Measurements from ENCODE around the gene GET4. TPM values are rescaled to one million over a fixed set of nuclear protein-coding genes. Genes with fewer than 3 reads are reported as not detected.

Gene GET4
- total and polyA plus RNA-seq, 2 of the 13 experiments (the other 11 are each of a cell fraction or from before 2014, with no cell fraction given): 28.2 to 35.2 TPM

DNA sequence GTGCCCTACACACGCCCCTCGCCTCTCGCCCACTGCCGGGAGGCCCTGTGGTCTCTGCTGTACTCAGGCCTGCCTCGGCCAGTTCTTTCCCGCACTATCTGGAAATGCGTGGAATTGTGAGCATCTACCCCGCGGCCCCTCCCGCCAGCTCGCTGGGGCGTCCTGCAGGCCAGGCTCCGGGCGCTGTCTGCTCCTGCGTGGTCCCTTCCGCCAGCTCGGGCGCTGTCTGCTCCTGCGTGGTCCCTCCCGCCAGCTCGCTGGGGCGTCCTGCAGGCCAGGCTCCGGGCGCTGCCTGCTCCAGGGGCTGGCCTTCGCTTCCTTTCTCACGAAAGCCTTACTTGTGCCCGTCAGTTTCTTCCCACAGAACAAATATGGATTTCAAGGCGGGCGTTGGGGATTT, 14.9 kb downstream of the GET4 start:
- no peak for FAIRE-seq
- WGBS (ENCODE audit: low lambda C conversion rate): 99% methylated on average over 29 of the region's 29 CpGs

DNA sequence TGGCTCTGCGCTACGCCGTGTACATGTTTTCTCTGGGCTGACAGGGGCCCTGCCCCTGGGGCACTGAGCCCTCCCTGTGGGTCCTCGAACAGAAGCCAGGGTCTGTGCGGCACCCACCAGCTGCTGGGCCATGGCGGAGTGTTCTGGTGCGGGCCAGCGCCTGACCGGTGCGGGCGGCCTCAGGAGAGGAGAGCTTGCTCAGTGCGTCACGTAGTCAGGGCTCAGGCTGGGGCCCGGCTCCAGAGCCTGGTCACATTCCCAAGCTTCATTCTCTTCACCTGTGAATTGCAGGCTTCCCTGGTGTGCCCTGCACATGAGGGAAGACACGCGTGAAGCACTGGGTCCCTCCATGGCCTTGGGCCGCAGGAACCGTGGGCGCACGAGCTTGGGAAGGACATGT, 15.5 kb downstream of the GET4 start:
- ATAC-seq (no peak), FAIRE-seq (no peak)
- POLR2A ChIA-PET: interaction anchor here (1.2 to 1.5 kb wide), 2 partner anchors 10 to 13 kb away, joined by 5 to 6 read pairs; no protein-coding TSS in a partner anchor

More for the DNA sequence above, 14.9 kb downstream of the GET4 start:
- no peaks in the 10 kb centered on the region for H3K27me3 ChIP-seq (ENCODE audit: control insufficient read depth in 1 of 2, insufficient read depth in 2 of 2, low read length in 2 of 2)
- H2AFZ ChIP-seq (ENCODE audit: low read length): no peak overlapping the region
- no peaks in the 10 kb centered on the region for H3K9me3 ChIP-seq (ENCODE audit: low read length)
- intact Hi-C loops (cut with micrococcal nuclease; ENCODE audit: unreplicated experiment) (no loop called here), in situ Hi-C loops (cut with HindIII; ENCODE audit: extremely low pct_ligation_motif_present, low pct_unique_long_range_greater_than_20kb) (no loop called here)
- peaks cover 48 to 86% of the 10 kb centered on the region in 2 experiments for H3K36me3 ChIP-seq (replicated peaks in 1 of 2; ENCODE audit: control insufficient read depth in 1 of 2, insufficient read depth in 2 of 2, low read length in 2 of 2)
- no TSS peak for BruUV-seq (replicated peaks)
- POLR2A ChIA-PET: interaction anchor here (1.2 to 1.5 kb wide), 2 partner anchors 11 to 12 kb away, joined by 5 to 6 read pairs; no protein-coding TSS in a partner anchor
- no peak overlapping the region for H3K27ac ChIP-seq (ENCODE audit: extremely low read length, insufficient read depth, low read length)
- DNase-seq (ENCODE audit: low spot score) (no peak), ATAC-seq (no peak)
- H3K4me1 ChIP-seq (ENCODE audit: insufficient read depth, low read length): no peaks in the 10 kb centered on the region
- H3K79me2 ChIP-seq (ENCODE audit: insufficient read depth, low read length): peaks cover 25% of the 10 kb centered on the region
- no peak overlapping the region for H3K4me3 ChIP-seq (replicated peaks in 1 of 3; ENCODE audit: insufficient read depth in 1 of 3, low read depth in 2 of 3, low read length in 3 of 3)
- CTCF ChIA-PET (ENCODE audit: low intra/inter-chr PET ratio, low total read pairs): no interaction called here
- no peak overlapping the region for H3K4me2 ChIP-seq (ENCODE audit: low read depth, low read length)
- no peak for TF ChIP-seq SMARCC2 (IDR thresholded peaks at IDR 0.05)
- TF ChIP-seq ESRRA (CRISPR knock-in tag; IDR thresholded peaks at IDR 0.05; ENCODE audit: low read depth): no peak
- TF ChIP-seq TGIF2 (CRISPR knock-in tag; IDR thresholded peaks at IDR 0.05): no peak
- no peak for TF ChIP-seq ZNF260 (CRISPR knock-in tag; IDR thresholded peaks at IDR 0.05; ENCODE audit: borderline replicate concordance, low read depth)
- no peak for TF ChIP-seq HNF4A (CRISPR knock-in tag; IDR thresholded peaks at IDR 0.05)
- TF ChIP-seq AGO2 (optimal IDR thresholded peaks at IDR 0.05; ENCODE audit: low read depth, low read length): peak; percentile 51
- TF ChIP-seq SRSF1 (optimal IDR thresholded peaks at IDR 0.05; ENCODE audit: low read depth, low read length): no peak
- H3K9ac ChIP-seq (ENCODE audit: insufficient read depth, low read depth, low read length): no peak overlapping the region
- H4K20me1 ChIP-seq (ENCODE audit: insufficient read depth, low read length): no peaks in the 10 kb centered on the region

More for the DNA sequence above, 15.5 kb downstream of the GET4 start:
- Histone ChIP-seq H3K79me2 (ENCODE audit: insufficient read depth, low read length) (peaks cover 19% of the 10 kb centered on the region), H4K20me1 (ENCODE audit: insufficient read depth, low read length) (no peaks in the 10 kb centered on the region), H3K4me2 (ENCODE audit: low read depth, low read length) (no peak overlapping the region), H3K4me3 (replicated peaks in 1 of 3; ENCODE audit: insufficient read depth in 1 of 3, low read depth in 2 of 3, low read length in 3 of 3) (no peak overlapping the region), H3K9ac (ENCODE audit: insufficient read depth, low read depth, low read length) (no peak overlapping the region), H3K4me1 (ENCODE audit: insufficient read depth, low read length) (no peaks in the 10 kb centered on the region), H3K27me3 (ENCODE audit: control insufficient read depth in 1 of 2, insufficient read depth in 2 of 2, low read length in 2 of 2) (no peaks in the 10 kb centered on the region), H3K27ac (ENCODE audit: extremely low read length, insufficient read depth, low read length) (no peak overlapping the region), H2AFZ (ENCODE audit: low read length) (no peak overlapping the region), H3K36me3 (replicated peaks in 1 of 2; ENCODE audit: control insufficient read depth in 1 of 2, insufficient read depth in 2 of 2, low read length in 2 of 2) (peaks cover 43 to 83% of the 10 kb centered on the region in 2 experiments), H3K9me3 (ENCODE audit: low read length) (no peaks in the 10 kb centered on the region)
- no peak for DNase-seq (ENCODE audit: low spot score)
- no TSS peak for BruUV-seq (replicated peaks)
- TF ChIP-seq ZNF136 (CRISPR knock-in tag; IDR thresholded peaks at IDR 0.05; ENCODE audit: low read depth) (no peak), AGO2 (optimal IDR thresholded peaks at IDR 0.05; ENCODE audit: low read depth, low read length) (peak; percentile 82)
- TF ChIP-seq, protein P1, sequence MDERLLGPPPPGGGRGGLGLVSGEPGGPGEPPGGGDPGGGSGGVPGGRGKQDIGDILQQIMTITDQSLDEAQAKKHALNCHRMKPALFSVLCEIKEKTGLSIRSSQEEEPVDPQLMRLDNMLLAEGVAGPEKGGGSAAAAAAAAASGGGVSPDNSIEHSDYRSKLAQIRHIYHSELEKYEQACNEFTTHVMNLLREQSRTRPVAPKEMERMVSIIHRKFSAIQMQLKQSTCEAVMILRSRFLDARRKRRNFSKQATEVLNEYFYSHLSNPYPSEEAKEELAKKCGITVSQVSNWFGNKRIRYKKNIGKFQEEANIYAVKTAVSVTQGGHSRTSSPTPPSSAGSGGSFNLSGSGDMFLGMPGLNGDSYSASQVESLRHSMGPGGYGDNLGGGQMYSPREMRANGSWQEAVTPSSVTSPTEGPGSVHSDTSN (CRISPR knock-in tag; IDR thresholded peaks at IDR 0.05): no peak
- CTCF ChIA-PET (ENCODE audit: low intra/inter-chr PET ratio, low total read pairs): no interaction called here
- 99% methylated on average over 9 of the region's 20 CpGs for WGBS (ENCODE audit: low lambda C conversion rate)
- intact Hi-C loops (cut with micrococcal nuclease; ENCODE audit: unreplicated experiment): no loop called here
- in situ Hi-C loops (cut with HindIII; ENCODE audit: extremely low pct_ligation_motif_present, low pct_unique_long_range_greater_than_20kb): no loop called here

Data from HepG2 (cell line).